ENCODE data around the gene PDIA2.
A peak's percentile ranks its signal among the peaks of the same experiment; 100 is the strongest.
"Not testable (repeated sequence)": the region's sequence is repeated elsewhere in the genome, so short reads cannot be mapped to it uniquely, and the experiment has no call there.

Gene PDIA2

GRCh38 chr16:262121-262745 lies 20.7 kb upstream of the PDIA2 start:
- no peak overlapping the region for H3K27ac ChIP-seq (ENCODE audit: low read depth, low read length)
- H3K36me3 ChIP-seq (ENCODE audit: control insufficient read depth in 5 of 5, insufficient read depth in 5 of 5, low read length in 5 of 5) = peaks cover 0 to 72% (median 60%) of the 10 kb centered on the region in 5 donors
- no peak overlapping the region for H3K4me3 ChIP-seq (ENCODE audit: low read depth in 1 of 5, low read length in 5 of 5)
- no peaks in the 10 kb centered on the region for H3K27me3 ChIP-seq (ENCODE audit: control insufficient read depth in 5 of 5, insufficient read depth in 4 of 5, low read length in 5 of 5)
- H3K9ac ChIP-seq (ENCODE audit: low read length in 5 of 5) = no peak overlapping the region
- peaks cover 0 to 37% (median 31%) of the 10 kb centered on the region in 5 donors for H3K4me1 ChIP-seq (ENCODE audit: control insufficient read depth in 5 of 5, insufficient read depth in 5 of 5, low read length in 5 of 5)
- H3K9me3 ChIP-seq (ENCODE audit: control insufficient read depth in 5 of 5, low read length in 5 of 5) = no peaks in the 10 kb centered on the region

GRCh38 chr16:263182-263774 lies 19.7 kb upstream of the PDIA2 start:
- Histone ChIP-seq H3K4me1 (ENCODE audit: control insufficient read depth in 5 of 5, insufficient read depth in 5 of 5, low read length in 5 of 5) (peaks cover 0 to 42% (median 31%) of the 10 kb centered on the region in 5 donors), H3K9ac (ENCODE audit: low read length in 5 of 5) (no peak overlapping the region), H3K36me3 (ENCODE audit: control insufficient read depth in 5 of 5, insufficient read depth in 5 of 5, low read length in 5 of 5) (peaks cover 0 to 67% (median 60%) of the 10 kb centered on the region in 5 donors), H3K27me3 (ENCODE audit: control insufficient read depth in 5 of 5, insufficient read depth in 4 of 5, low read length in 5 of 5) (no peaks in the 10 kb centered on the region), H3K4me3 (ENCODE audit: low read depth in 1 of 5, low read length in 5 of 5) (no peak overlapping the region), H3K27ac (ENCODE audit: low read depth, low read length) (no peak overlapping the region), H3K9me3 (ENCODE audit: control insufficient read depth in 5 of 5, low read length in 5 of 5) (no peaks in the 10 kb centered on the region)

GRCh38 chr16:263944-264343 lies 19.0 kb upstream of the PDIA2 start:
- peaks cover 0 to 65% (median 59%) of the 10 kb centered on the region in 5 donors for H3K36me3 ChIP-seq (ENCODE audit: control insufficient read depth in 5 of 5, insufficient read depth in 5 of 5, low read length in 5 of 5)
- no peak overlapping the region for H3K27ac ChIP-seq (ENCODE audit: low read depth, low read length)
- H3K4me3 ChIP-seq (ENCODE audit: low read depth in 1 of 5, low read length in 5 of 5) = no peak overlapping the region
- no peaks in the 10 kb centered on the region for H3K27me3 ChIP-seq (ENCODE audit: control insufficient read depth in 5 of 5, insufficient read depth in 4 of 5, low read length in 5 of 5)
- no peak overlapping the region for H3K9ac ChIP-seq (ENCODE audit: low read length in 5 of 5)
- peaks cover 0 to 45% (median 31%) of the 10 kb centered on the region in 5 donors for H3K4me1 ChIP-seq (ENCODE audit: control insufficient read depth in 5 of 5, insufficient read depth in 5 of 5, low read length in 5 of 5)
- no peaks in the 10 kb centered on the region for H3K9me3 ChIP-seq (ENCODE audit: control insufficient read depth in 5 of 5, low read length in 5 of 5)

GRCh38 chr16:264440-264951 lies 18.5 kb upstream of the PDIA2 start:
- H3K4me3 ChIP-seq (ENCODE audit: low read depth in 1 of 5, low read length in 5 of 5) = no peak overlapping the region
- H3K27me3 ChIP-seq (ENCODE audit: control insufficient read depth in 5 of 5, insufficient read depth in 4 of 5, low read length in 5 of 5) = no peaks in the 10 kb centered on the region
- peaks cover 0 to 45% (median 31%) of the 10 kb centered on the region in 5 donors for H3K4me1 ChIP-seq (ENCODE audit: control insufficient read depth in 5 of 5, insufficient read depth in 5 of 5, low read length in 5 of 5)
- no peak overlapping the region for H3K27ac ChIP-seq (ENCODE audit: low read depth, low read length)
- H3K9ac ChIP-seq (ENCODE audit: low read length in 5 of 5) = no peak overlapping the region
- H3K36me3 ChIP-seq (ENCODE audit: control insufficient read depth in 5 of 5, insufficient read depth in 5 of 5, low read length in 5 of 5) = peaks cover 0 to 60% (median 54%) of the 10 kb centered on the region in 5 donors
- no peaks in the 10 kb centered on the region for H3K9me3 ChIP-seq (ENCODE audit: control insufficient read depth in 5 of 5, low read length in 5 of 5)

GRCh38 chr16:265002-265529 lies 17.9 kb upstream of the PDIA2 start:
- H3K9me3 ChIP-seq (ENCODE audit: control insufficient read depth in 5 of 5, low read length in 5 of 5) = no peaks in the 10 kb centered on the region
- no peak overlapping the region for H3K4me3 ChIP-seq (ENCODE audit: low read depth in 1 of 5, low read length in 5 of 5)
- peak overlapping the region in 1 of 5 donors; percentile 7 for H3K9ac ChIP-seq (ENCODE audit: low read length in 5 of 5)
- no peaks in the 10 kb centered on the region for H3K27me3 ChIP-seq (ENCODE audit: control insufficient read depth in 5 of 5, insufficient read depth in 4 of 5, low read length in 5 of 5)
- peaks cover 0 to 45% (median 31%) of the 10 kb centered on the region in 5 donors for H3K4me1 ChIP-seq (ENCODE audit: control insufficient read depth in 5 of 5, insufficient read depth in 5 of 5, low read length in 5 of 5)
- H3K36me3 ChIP-seq (ENCODE audit: control insufficient read depth in 5 of 5, insufficient read depth in 5 of 5, low read length in 5 of 5) = peaks cover 0 to 54% (median 48%) of the 10 kb centered on the region in 5 donors
- no peak overlapping the region for H3K27ac ChIP-seq (ENCODE audit: low read depth, low read length)

- no peak overlapping the region for H3K27ac ChIP-seq (ENCODE audit: low read depth, low read length)
- H3K9ac ChIP-seq (ENCODE audit: low read length in 5 of 5) = peak overlapping the region in 1 of 5 donors; percentile 7
- H3K4me1 ChIP-seq (ENCODE audit: control insufficient read depth in 5 of 5, insufficient read depth in 5 of 5, low read length in 5 of 5) = peaks cover 0 to 45% (median 31%) of the 10 kb centered on the region in 5 donors
- peaks cover 0 to 48% (median 42%) of the 10 kb centered on the region in 5 donors for H3K36me3 ChIP-seq (ENCODE audit: control insufficient read depth in 5 of 5, insufficient read depth in 5 of 5, low read length in 5 of 5)
- H3K4me3 ChIP-seq (ENCODE audit: low read depth in 1 of 5, low read length in 5 of 5) = peak overlapping the region in 1 of 5 donors; percentile 30
- no peaks in the 10 kb centered on the region for H3K27me3 ChIP-seq (ENCODE audit: control insufficient read depth in 5 of 5, insufficient read depth in 4 of 5, low read length in 5 of 5)
- no peaks in the 10 kb centered on the region for H3K9me3 ChIP-seq (ENCODE audit: control insufficient read depth in 5 of 5, low read length in 5 of 5)
These were observed 17.3 kb upstream of the PDIA2 start for GRCh38 chr16:265711-266110.

GRCh38 chr16:266258-267164 lies 16.5 kb upstream of the PDIA2 start:
- Histone ChIP-seq H3K4me3 (ENCODE audit: low read depth in 1 of 5, low read length in 5 of 5) (no peak overlapping the region), H3K36me3 (ENCODE audit: control insufficient read depth in 5 of 5, insufficient read depth in 5 of 5, low read length in 5 of 5) (peaks cover 0 to 40% (median 36%) of the 10 kb centered on the region in 5 donors), H3K9me3 (ENCODE audit: control insufficient read depth in 5 of 5, low read length in 5 of 5) (no peaks in the 10 kb centered on the region), H3K9ac (ENCODE audit: low read length in 5 of 5) (no peak overlapping the region), H3K4me1 (ENCODE audit: control insufficient read depth in 5 of 5, insufficient read depth in 5 of 5, low read length in 5 of 5) (peaks cover 0 to 45% (median 31%) of the 10 kb centered on the region in 5 donors), H3K27me3 (ENCODE audit: control insufficient read depth in 5 of 5, insufficient read depth in 4 of 5, low read length in 5 of 5) (no peaks in the 10 kb centered on the region), H3K27ac (ENCODE audit: low read depth, low read length) (no peak overlapping the region)

- H3K4me3 ChIP-seq (ENCODE audit: low read depth in 1 of 5, low read length in 5 of 5); H3K27me3 ChIP-seq (ENCODE audit: control insufficient read depth in 5 of 5, insufficient read depth in 4 of 5, low read length in 5 of 5); H3K9ac ChIP-seq (ENCODE audit: low read length in 5 of 5); H3K27ac ChIP-seq (ENCODE audit: low read depth, low read length); H3K9me3 ChIP-seq (ENCODE audit: control insufficient read depth in 5 of 5, low read length in 5 of 5): not testable (repeated sequence)
- peaks cover 0 to 45% (median 31%) of the 10 kb centered on the region in 5 donors for H3K4me1 ChIP-seq (ENCODE audit: control insufficient read depth in 5 of 5, insufficient read depth in 5 of 5, low read length in 5 of 5)
- peaks cover 0 to 29% (median 25%) of the 10 kb centered on the region in 5 donors for H3K36me3 ChIP-seq (ENCODE audit: control insufficient read depth in 5 of 5, insufficient read depth in 5 of 5, low read length in 5 of 5)
These were observed 15.4 kb upstream of the PDIA2 start for GRCh38 chr16:267562-267961.

GRCh38 chr16:268141-269053 lies 14.6 kb upstream of the PDIA2 start:
- no peak overlapping the region for H3K9ac ChIP-seq (ENCODE audit: low read length in 5 of 5)
- H3K36me3 ChIP-seq (ENCODE audit: control insufficient read depth in 5 of 5, insufficient read depth in 5 of 5, low read length in 5 of 5) = peaks cover 0 to 23% (median 21%) of the 10 kb centered on the region in 5 donors
- no peaks in the 10 kb centered on the region for H3K27me3 ChIP-seq (ENCODE audit: control insufficient read depth in 5 of 5, insufficient read depth in 4 of 5, low read length in 5 of 5)
- H3K4me3 ChIP-seq (ENCODE audit: low read depth in 1 of 5, low read length in 5 of 5) = no peak overlapping the region
- H3K27ac ChIP-seq (ENCODE audit: low read depth, low read length) = no peak overlapping the region
- H3K4me1 ChIP-seq (ENCODE audit: control insufficient read depth in 5 of 5, insufficient read depth in 5 of 5, low read length in 5 of 5) = peaks cover 0 to 41% (median 30%) of the 10 kb centered on the region in 5 donors
- no peaks in the 10 kb centered on the region for H3K9me3 ChIP-seq (ENCODE audit: control insufficient read depth in 5 of 5, low read length in 5 of 5)

All from subcutaneous abdominal adipose tissue (tissue), 5 donors.